Activated CD4-positive, alpha-beta T cell treated with anti-CD3 and anti-CD28 coated beads, Interleukin-2, amount 50 U/mL, for 4 hours (primary cell): Measurements from ENCODE around the gene ARID4B.
"Not testable (repeated sequence)": the region's sequence is repeated elsewhere in the genome, so short reads cannot be mapped to it uniquely, and the experiment has no call there.

Source experiments
- DNase-seq, 2 experiments: peaks; one replicate each; pipeline ENCODE4 v3.0.0-alpha.2; 2020

The ARID4B gene

DNA sequence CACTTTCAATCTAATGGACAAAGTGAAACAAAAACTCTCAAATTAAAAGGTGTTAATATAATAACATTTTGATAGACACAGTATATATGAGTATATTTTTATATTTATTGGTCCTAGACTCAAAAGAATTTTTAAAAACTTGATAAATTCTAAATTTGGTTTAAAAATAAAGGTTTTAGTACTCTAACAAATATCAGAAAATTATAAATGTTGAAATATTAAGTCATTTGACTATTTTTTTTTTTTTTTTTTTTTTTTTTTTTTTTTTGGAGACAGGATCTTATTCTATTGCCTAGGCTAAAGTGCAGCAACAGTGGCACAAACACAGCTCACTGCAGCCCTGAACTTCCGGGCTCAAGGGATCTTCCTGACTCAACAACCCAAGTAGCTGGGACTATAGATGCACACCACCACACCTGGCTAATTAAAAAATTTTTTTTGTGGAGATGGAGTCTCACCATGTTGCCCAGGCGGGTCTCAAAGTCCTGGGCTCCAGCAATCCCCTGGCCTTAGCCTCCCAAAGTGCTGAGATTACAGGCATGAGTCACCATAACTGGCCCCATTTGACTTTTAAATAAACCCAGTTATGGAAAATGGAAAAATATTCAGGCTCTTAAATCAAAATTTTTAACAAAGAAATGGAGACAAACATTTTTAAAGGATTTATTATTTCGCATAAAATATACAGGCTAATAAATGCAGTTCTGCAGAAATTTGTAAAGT is 106.2 kb downstream of the ARID4B start:
- DNase-seq = no peak

DNA sequence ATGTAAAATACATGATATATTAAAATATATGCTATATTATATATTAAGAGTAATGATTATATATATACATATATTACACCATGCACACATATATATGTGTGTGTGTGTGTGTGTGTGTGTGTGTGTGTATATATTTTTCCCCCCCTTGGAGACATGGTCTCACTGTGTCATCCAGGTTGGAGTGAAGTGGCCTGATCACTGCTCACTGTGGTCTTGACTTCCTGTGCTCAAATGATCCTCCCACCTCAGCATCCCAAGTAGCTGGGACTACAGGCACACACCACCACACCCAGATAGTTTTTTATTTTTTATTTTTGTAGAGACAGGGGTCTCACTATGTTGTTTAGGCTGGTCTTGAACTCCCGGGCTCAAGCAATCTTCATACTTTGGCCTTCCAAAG is 112.5 kb downstream of the ARID4B start:
- DNase-seq = no peak

DNA sequence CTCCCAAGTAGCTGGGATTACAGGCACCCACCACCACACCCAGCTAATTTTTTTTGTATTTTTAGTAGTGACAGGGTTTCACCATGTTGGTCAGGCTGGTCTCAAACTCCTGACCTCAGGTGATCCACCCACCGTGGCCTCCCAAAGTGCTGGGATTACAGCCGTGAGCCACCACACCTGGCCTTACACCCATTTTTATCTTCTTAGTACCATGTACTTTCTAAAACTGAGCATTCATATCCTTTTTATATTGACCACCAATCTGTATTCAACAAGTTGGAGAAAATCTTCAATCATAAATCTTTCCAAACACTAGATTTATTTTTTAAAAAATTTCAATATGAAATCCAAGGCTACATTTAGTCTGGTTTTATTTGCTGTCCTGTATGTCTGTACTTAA is 113.0 kb downstream of the ARID4B start:
- DNase-seq = not testable (repeated sequence)

DNA sequence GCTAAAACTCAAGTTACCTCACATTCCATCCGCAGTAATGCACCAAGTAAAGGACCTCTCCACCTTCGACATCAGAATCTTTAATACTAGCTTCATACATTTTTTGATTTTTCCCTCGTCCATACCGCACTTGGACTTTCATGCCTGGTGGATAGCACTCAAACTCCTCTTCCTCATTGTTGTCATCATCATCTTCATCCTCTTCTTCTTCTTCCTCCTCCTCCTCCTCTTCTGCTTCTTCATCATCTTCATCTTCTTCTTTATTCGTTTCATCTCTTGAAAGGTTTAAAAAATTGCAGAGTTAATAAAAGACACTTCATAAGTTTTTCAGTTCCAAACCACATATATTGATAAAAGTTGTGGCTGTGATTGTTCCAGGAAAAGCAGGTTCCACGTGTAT is 114.2 kb downstream of the ARID4B start:
- DNase-seq = no peak

DNA sequence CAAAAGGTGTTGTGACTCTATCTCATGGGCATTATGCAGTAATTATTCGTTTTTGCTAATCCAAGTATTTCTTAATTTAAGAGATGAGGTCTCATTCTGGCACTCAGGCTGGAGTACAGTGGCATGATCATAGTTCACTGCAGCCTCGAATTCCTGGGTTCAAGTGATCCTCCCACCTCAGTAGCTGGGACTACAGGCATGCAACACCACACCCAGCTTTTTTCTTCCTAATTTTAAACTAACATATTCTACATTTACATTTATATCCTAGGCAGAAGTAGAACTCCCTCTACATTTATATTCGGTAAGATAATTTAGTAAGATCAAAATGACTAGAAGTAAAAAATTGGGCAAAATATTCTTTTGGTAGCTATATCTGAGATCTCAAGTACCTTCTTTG is 116.5 kb downstream of the ARID4B start:
- no peak for DNase-seq

DNA sequence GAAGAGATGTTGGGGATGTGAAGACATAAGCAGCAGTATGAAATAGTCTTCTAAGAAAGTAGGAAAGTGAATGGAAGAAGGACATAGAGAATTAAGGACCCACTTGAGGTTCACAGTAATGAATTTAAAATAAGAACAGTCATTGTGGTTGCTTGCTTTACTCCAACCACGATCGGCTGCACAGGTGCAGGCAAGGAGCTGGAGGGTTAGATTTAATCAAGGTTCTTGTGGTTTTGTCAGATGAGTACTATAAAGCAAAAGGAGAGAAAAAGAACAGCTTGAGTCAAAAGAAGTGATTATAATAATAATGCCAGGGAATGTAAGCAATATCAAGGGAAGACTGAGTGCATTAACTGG is 120.8 kb downstream of the ARID4B start:
- DNase-seq = peak; percentile 18 to 24

DNA sequence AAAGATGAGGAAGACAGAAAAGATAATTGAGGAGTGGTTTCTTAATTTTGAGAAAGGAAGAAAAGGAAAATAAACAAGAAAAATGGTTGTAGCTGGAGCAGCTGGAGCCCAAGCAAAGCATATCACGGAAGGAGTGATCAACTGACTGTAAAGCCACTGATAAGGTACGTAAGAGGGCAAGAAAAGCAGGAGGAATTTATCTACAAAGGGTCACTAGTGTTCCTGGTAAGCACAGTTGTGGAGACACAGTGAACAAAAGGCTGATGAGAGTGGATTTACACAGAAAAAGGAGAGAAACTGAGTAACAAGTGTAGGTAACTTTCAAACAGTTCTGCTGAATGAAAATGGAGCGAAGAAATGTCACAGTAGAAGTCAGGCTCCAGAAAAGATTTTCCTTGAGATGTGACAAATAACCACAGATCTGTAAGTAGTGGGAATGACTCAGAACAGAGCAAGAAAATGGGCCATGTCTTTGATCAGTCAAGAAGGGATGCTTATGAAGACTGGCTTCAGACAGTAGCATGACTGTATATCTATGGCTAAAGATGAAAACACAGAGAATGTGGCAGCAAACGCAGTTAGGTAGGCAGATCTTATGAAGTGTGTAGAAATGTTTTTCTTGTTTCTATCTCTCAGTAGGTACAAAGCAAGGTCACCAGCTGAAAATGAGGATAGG is 121.3 kb downstream of the ARID4B start:
- DNase-seq = no peak

DNA sequence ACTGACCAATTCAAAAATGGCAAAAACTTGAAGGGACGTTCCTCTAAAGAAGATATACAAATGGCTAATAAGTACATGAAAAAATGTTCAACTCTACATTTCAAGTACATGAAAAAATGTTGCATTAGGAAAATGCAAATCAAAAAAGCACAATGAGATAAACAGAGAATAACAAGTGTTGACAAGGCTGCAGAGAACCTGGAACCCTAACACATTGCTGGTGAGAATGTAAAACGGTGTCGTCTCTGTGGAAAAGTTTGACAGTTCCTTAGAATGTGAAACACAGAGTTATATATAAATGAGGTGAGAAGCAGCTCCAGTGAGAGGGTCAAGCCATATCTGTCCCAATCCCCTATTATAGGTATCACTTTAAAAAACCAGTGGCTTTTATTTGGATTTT is 122.3 kb downstream of the ARID4B start:
- DNase-seq = no peak

DNA sequence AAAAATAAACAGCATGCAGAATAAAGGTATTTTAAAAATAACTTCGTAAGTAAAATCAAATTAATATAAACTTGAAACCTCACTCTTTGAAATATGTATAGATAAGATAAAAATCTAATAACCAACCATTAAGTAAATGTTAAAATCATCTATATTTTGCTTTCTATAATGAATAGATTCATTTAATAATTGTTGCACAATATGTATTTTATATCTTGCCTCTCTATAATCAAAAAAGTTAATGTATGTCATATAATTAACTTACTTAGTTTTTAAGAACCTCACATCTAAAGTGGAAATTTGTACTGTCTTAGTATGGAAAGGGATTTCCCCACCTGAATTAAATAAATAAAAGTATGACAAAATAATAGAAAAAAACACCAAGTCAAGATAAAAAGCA is 124.6 kb downstream of the ARID4B start:
- no peak for DNase-seq

DNA sequence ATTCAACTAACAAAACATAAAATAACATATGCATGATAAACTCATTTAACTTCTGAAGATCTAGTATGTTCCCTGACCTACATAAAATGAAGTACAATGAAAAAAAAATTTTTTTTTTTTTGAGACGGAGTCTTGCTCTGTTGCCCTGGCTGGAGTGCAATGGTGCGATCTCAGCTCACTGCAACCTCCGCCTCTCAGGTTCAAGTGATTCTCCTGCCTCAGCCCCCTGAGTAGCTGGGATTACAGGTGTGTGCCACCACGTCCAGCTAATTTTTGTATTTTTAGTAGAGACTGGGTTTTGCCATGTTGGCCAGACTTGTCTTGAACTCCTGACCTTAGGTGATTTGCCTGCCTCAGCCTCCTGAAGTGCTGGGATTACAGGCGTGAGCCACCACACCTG is 125.5 kb downstream of the ARID4B start:
- DNase-seq = not testable (repeated sequence)

DNA sequence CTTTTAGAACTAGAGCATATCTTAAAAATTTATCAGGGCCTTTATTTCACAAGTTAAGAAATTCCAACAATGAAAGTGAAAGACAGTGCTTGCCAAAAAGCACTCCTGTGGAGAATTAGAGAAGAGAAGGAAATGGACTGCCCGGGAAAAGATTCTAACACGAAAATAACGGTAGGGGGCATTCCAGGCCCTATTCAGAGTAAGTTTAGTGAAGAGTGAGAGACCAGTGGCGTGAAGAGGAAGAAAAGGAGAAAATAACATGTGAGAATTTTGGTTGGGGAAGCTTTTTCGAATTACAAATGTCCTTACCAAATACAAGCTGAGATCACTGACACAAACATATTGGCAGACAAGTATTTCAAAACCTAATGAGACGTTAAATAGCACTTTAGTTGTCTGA is 128.5 kb downstream of the ARID4B start:
- no peak for DNase-seq

DNA sequence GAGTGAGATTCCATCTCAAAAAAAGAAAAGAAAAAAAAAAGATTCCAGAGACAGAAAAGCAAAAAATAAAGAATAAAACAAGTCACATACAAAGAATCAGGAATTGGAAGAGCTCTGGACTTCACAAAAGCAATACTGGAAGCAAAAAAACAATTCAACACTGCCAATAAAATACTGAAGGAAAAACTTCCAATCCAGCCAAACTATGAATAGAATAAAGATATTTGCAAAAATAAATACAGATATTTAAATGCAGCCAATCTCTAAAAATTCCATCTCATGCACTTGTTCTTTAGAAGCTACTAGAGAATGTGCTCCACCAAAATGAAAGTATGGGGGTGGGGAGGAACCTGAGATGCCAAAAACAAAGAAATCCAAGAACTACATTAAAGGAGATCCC is 137.5 kb downstream of the ARID4B start:
- no peak for DNase-seq

DNA sequence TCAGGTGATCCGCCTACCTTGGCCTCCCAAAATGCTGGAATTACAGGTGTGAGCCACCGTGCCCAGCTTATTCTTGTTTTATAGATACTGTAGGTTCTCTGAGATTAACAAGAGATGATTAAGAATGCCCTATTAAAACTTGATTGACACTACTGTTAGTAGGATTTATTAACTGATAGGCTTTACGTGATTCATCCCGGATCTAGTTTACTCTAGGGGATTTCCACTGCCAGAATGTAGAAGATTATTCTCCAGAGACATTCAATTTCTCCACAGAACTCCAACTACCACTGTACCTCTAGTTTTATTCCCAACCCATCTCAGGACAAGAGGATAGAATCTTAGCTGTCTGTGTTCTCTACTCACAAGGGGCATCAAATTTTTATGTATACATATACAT is 140.7 kb downstream of the ARID4B start:
- DNase-seq = no peak

DNA sequence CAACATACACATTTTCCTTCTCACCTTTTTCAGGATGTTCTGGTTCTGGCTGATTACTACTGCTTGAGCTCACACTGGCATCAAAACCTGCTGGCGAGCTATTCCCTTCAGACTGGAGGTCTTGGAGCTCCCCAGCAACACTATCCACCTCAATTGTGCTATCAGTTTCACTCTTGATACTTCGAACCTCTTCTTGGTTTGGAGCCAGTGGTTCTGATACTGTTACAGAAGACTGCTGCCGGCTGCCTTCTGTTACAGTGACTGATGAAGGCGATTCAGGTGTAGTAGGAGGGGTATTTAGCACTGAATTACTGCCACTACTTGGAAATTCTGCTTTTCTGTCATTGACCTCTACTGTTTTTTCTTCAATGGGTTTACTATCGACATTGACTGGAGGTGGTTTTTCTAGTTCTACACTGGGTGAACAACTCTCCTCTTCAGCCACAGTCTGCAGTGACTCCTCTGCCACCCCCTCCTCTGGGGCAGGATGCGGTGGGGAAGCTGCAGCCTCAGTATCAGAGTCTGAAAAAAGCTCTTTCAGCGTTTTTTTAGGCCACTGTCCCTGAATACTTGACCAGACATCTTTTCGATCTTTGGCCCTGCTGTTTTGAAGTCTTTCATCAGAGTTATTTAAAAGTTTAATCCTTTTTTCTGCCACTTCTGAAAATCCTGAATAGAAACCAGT is 146.3 kb downstream of the ARID4B start:
- no peak for DNase-seq

DNA sequence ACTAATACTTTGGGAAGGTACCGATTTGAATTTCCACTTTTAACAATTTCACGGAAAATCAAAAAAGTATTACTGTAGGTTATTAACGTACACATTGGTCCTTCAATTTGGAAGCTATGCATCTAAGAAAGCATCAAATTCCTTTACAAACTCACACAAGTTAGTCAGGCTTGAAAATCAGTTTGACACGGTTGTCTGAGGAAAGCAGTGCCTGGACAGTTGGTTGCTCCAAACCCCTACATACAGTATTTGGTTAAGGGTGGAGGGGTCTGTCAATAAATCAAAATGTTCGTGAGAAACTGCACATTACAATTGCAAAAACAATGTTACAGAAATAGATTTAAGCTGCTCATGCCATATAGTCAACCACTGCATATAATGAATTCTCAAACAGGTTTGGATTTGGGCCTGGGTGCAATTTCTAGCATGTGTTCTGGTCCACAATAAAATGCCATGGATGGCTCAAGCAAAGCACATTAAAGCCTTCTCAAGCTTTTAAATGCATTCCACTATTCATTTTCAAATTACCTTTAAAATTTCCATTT is 147.0 kb downstream of the ARID4B start:
- no peak for DNase-seq

DNA sequence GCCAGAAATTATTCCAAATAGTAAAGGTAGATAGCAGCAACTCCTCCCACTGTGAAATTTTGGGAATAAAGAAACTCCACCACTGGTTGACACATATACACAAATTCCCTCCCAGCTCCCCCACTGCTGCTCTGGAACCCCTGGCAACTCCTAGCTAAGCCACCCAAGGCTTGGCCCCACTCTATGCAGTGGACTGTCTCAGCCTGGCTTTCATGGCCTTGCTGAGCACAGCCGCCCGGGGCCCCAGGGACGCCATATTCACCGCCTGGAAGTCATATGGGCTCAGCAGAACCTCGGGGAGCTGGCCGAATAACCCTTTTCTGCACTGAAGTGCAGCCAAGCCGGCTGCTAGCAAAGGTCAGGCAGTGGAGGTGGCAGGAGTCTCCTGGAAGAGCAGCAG is 151.5 kb downstream of the ARID4B start:
- DNase-seq = no peak

DNA sequence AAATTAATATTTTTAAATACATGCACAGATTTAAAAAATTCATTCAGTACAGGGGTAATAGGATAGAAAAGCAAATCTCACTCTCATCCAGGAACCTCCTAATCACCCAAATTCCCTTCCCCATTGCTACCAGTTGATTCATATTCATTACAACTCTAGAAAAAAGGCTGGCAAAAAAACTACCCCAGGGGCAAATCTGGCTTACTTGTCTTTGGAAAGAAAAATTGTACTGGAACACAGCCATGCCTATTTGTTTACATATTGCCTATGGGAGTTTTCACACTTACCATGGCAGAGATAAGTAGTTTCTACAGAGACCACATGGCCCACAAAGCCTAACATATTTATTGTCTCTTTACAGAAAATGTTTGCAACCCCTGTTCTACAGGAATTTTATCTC is 158.0 kb downstream of the ARID4B start:
- no peak for DNase-seq

DNA sequence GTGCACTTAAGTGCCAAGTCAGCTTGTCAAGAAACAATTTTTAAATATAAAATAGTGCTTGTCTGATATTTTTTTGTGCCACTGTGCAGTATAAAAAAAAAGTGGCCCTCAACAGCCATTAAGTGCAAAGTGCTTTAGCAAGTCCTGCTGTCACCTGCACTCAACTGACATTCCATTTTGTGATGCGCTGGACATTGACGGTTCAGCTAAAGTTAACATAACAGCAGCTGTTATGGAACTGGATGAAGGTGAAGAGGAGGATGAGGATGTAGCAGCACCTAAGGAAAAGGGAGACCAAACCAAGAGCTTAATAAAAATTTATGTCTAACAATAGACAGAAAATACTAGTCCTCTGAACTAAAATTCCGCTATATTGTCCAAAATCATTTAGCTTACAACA is 159.6 kb downstream of the ARID4B start:
- no peak for DNase-seq

DNA sequence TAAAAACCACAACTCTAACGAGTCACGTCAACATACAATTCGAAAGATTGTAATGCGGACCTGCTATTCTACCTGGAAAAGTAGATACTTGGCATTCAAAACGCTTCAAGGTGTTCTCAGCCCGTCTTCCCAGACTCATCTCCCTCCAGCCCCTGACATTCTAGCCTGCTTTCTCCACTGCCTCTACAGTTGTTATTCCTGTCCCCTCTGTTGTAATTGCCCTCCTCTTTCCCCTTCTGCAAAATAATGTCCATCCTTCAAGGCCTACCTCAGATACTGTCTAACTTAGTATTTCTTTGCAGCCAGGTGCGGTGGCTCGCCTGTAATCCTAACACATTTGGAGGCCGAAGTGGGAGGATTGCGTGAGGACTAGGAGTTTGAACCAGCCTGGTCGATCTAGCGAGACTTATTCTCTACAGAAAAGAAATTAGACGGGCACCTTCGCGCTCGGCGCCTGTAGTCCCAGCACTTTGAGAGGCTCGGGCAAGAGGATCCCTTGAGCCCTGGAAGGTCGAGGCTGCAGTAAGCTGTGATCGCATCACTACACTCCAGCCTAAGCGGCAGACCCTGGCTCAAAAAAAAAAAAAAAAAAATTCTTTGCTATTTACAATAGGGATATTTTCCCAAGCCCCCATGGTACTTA is 166.2 kb downstream of the ARID4B start:
- no peak for DNase-seq

DNA sequence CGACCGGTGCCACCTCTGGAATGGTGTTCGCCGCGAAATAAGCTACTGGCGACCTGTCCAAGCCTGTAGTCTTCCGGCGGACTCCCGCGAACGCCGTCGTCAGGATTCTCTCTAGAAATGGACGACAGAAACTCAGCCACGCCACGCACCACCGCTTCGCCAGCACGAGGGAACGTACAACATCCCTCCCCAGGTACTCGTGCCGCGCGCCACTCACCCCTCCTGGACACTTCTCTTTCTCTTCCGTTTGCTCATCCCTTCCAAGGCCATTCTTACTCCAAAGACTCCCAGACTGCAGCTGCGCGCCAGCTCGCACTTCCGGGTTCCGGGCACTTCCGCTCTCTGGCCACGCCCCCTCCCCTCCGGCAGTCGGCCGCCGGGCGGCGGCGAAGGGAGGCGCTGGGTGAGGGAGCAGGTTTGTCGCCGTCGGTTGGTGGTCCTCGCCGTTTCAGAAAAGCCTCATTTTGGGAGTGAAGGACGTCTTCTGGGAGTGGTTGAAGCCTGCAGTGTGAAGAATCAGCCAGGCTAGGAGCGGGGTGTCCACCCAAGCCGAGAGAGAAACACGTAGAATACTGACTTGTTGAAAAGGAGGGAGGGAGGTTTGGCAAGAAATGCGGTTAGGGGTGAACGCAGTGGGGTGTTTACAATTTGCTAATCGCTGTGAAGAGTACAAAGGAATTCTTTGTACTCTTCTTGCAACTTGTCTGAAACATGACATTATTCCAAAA is 166.9 kb downstream of the ARID4B start, which contains the start of gene RBM34:
RBM34 (minus strand) TSS at position 294 of the 728 bp plus-strand sequence; CDS start at position 270, 24 bp downstream.
- DNase-seq = peak; percentile 88 to 89

DNA sequence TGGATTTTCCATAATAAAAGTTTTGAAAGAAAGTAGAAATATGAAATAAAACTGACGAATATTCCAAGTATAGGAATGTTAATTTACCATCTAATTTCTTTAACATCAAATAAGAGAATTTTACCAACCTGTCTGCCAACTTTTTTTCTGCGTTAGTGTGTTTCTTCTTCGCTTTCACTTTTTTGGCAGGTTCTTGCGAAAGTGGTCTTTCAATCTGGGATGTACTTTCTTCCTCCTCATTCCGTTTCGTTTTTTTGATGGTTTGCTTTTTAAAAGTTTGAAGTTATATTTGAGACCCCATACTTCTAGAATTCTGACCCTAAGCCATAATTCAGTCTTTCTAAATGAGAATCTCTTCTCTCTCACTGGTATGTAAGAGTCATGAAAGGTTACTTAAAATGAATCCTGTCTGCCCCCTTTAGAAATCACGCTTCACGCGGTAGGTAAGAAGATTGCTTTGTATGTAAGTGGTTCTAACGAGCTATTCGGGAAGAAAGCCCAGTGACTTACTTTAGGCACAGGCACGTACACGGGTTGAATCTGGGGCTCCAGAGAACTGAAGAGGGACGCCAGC is 167.5 kb downstream of the ARID4B start:
- peak in 1 of 2 experiments; percentile 9 for DNase-seq

DNA sequence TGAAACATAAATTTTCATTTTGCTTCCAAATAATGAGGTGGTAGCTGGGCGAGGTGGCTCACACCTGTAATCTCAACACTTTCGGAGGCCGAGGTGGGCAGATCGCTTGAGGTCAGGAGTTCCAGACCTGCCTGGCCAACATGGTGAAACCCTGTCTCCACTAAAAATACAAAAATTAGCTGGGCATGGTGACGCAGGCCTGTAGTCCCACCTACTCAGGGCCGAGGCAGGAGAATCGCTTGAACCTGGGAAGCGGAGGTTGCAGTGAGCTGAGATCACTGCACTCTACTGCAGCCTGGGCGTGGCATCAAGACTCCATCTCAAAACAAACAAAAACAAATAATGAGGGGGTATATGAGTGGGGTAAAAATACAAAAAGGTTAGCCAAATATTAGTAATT is 168.0 kb downstream of the ARID4B start:
- DNase-seq = not testable (repeated sequence)
